Uterus (tissue), 2 donors: ENCODE results near the gene INSYN2B.

Source experiments
- CTCF ChIP-seq, 4 experiments: fragments of 200-600 bp in 2 of 4; fragments of 450-650 bp in 2 of 4; sonication (generic) in 2 of 4; IDR thresholded peaks; one replicate each; pipeline ENCODE4 v1.5.1; 2016 to 2019; ENCODE audit warnings: antibody characterized with exemption in 4 of 4, mild to moderate bottlenecking in 2 of 4, moderate library complexity in 1 of 4
- POLR2A ChIP-seq, 2 donors: fragments of 450-650 bp; IDR thresholded peaks; one replicate each; pipeline ENCODE4 v1.6.1; 2016; ENCODE audit warnings: antibody characterized with exemption in 2 of 2, mild to moderate bottlenecking in 1 of 2, moderate library complexity in 1 of 2

DNA sequence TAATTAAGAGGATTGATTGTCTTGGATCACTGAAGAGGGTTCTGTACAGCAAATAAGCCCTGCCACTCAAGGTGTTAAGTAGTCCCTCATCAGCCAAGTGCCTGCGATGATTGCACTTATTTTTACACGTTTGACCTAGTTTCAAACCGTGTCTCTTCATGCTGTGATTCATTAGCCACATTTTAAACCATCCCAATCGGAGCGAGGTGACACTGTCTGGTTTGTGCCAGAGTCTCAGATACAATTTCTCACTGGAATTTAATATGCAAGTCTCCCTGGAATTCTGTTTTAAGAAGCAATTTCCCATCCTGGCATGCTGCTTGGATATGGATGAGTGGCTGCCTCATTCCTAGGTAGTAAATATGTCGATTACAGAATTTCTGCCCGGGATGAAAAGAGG, 1.6 kb downstream of the INSYN2B start:
- TF ChIP-seq POLR2A (IDR thresholded peaks at IDR 0.05), result no peak
- no peak for TF ChIP-seq CTCF (IDR thresholded peaks at IDR 0.05)
